Hepatocyte (in vitro differentiated cells): ENCODE measurements around the gene PMEPA1. TPM values are rescaled to one million over a fixed set of nuclear protein-coding genes. Genes with fewer than 3 reads are reported as not detected.

ENCODE experiments used
- DNase-seq: peaks from one replicate; pipeline ENCODE4 v3.0.0-alpha.2; 2016; ENCODE audit warnings: low spot score
- H2AFZ ChIP-seq: fragments of 200-600 bp; sonication (generic); 2 replicates; pipeline ENCODE4 v1.6.0; 2016; ENCODE audit warnings: antibody characterized with exemption, mild to moderate bottlenecking
- H3K27ac ChIP-seq: fragments of 200-600 bp; sonication (generic); 2 replicates; pipeline ENCODE4 v1.5.1; 2016; ENCODE audit warnings: mild to moderate bottlenecking
- H3K27me3 ChIP-seq: fragments of 200-600 bp; sonication (generic); 2 replicates; pipeline ENCODE4 v1.6.1; 2016
- H3K36me3 ChIP-seq: fragments of 200-600 bp; sonication (generic); replicated peaks from 2 replicates; pipeline ENCODE4 v1.5.1; 2016; ENCODE audit warnings: low read depth; ENCODE audit not compliant: insufficient read depth
- H3K4me1 ChIP-seq: fragments of 200-600 bp; sonication (generic); 2 replicates; pipeline ENCODE4 v1.5.1; 2016; ENCODE audit warnings: mild to moderate bottlenecking, moderate library complexity; ENCODE audit not compliant: insufficient read depth
- H3K4me2 ChIP-seq: fragments of 200-600 bp; sonication (generic); 2 replicates; pipeline ENCODE4 v1.6.0; 2016
- H3K4me3 ChIP-seq: fragments of 200-600 bp; sonication (generic); 2 replicates; pipeline ENCODE4 v1.5.1; 2016; ENCODE audit warnings: mild to moderate bottlenecking
- H3K79me2 ChIP-seq: fragments of 200-600 bp; sonication (generic); 2 replicates; pipeline ENCODE4 v1.6.0; 2017; ENCODE audit warnings: mild to moderate bottlenecking
- H3K9me2 ChIP-seq: fragments of 200-600 bp; sonication (generic); replicated peaks from 2 replicates; pipeline ENCODE4 v1.6.0; 2017; ENCODE audit warnings: mild to moderate bottlenecking; ENCODE audit not compliant: insufficient read depth
- H3K9me3 ChIP-seq: fragments of 200-600 bp; sonication (generic); 2 replicates; pipeline ENCODE4 v1.5.1; 2016; ENCODE audit warnings: low read depth, mild to moderate bottlenecking
- H4K20me1 ChIP-seq: fragments of 200-600 bp; sonication (generic); 2 replicates; pipeline ENCODE4 v1.6.0; 2016; ENCODE audit warnings: mild to moderate bottlenecking; ENCODE audit not compliant: insufficient read depth, poor library complexity, severe bottlenecking
- EZH2 ChIP-seq: fragments of 200-600 bp; sonication (generic); IDR thresholded peaks from 2 replicates; pipeline ENCODE4 v1.6.1; 2016; ENCODE audit warnings: antibody characterized with exemption, mild to moderate bottlenecking, borderline replicate concordance
- EZH2phosphoT487 ChIP-seq: fragments of 200-600 bp; sonication (generic); IDR thresholded peaks from one replicate; pipeline ENCODE4 v1.6.1; 2018; ENCODE audit warnings: antibody characterized with exemption, mild to moderate bottlenecking, low read depth, moderate library complexity; ENCODE audit not compliant: unreplicated experiment, severe bottlenecking
- WGBS: methylation state at CpG from one replicate; pipeline ENCODE4 v1.1.6; 2016; ENCODE audit warnings: low lambda C conversion rate; ENCODE audit errors: missing lambda C conversion rate; 5-methylcytosine and 5-hydroxymethylcytosine counted together
- polyA plus RNA-seq: library from polyadenylated mRNA; unstranded; fragments of >200 nt; fragmentation: Nextera tagmentation; extraction: Ambion mirVana; gene quantifications from 2 replicates; pipeline ENCODE4 v1.2.1, GENCODE V29; 2016
- total RNA-seq: library from RNA; depleted of rRNA; stranded (reverse); fragments of >200 nt; gene quantifications from 2 replicates; pipeline ENCODE4 v1.2.3, GENCODE V29; 2014
- TF ChIP-seq, protein P1 (sequence below): fragments of 200-600 bp; sonication (generic); IDR thresholded peaks from 2 replicates; pipeline ENCODE4 v1.5.1; 2016; ENCODE audit warnings: antibody characterized with exemption, mild to moderate bottlenecking; ENCODE audit not compliant: poor library complexity

The PMEPA1 gene
- total and polyA plus RNA-seq, 2 experiments from 2014 or later, result 6.8 to 40.3 TPM

DNA sequence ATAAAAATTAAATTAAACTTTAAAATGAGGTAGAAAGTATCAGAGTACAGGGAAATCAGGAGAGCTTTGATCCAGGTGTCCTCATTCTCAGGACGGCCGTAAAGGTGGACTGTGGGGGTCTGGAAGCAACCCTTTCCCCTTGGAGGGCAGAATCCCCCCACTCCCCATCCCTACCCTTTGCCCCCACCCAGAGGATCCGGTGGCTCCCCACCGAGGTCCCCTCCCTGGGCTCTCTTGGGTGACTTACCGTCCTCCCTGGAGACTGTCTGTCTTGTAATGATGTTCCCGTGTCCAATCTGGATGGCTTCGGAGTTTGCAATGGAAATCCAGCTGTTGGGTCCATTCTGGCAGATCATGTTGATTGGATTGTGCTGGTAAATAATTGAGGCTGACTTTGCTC lies 96.9 kb downstream of the PMEPA1 start:
- Histone ChIP-seq H3K4me1 (no peaks in the 10 kb centered on the region), H3K36me3 (no peaks in the 10 kb centered on the region), H3K27me3 (no peaks in the 10 kb centered on the region), H2AFZ (no peak overlapping the region), H3K4me2 (no peak overlapping the region), H3K27ac (no peak overlapping the region), H4K20me1 (no peaks in the 10 kb centered on the region), H3K9me3 (no peaks in the 10 kb centered on the region), H3K9me2 (no peaks in the 10 kb centered on the region), H3K4me3 (no peak overlapping the region), H3K79me2 (no peaks in the 10 kb centered on the region)
- WGBS, result 96% methylated on average over 7 of the region's 7 CpGs
- DNase-seq, result no peak
- TF ChIP-seq EZH2 (no peak), EZH2phosphoT487 (no peak)
- TF ChIP-seq, protein P1, sequence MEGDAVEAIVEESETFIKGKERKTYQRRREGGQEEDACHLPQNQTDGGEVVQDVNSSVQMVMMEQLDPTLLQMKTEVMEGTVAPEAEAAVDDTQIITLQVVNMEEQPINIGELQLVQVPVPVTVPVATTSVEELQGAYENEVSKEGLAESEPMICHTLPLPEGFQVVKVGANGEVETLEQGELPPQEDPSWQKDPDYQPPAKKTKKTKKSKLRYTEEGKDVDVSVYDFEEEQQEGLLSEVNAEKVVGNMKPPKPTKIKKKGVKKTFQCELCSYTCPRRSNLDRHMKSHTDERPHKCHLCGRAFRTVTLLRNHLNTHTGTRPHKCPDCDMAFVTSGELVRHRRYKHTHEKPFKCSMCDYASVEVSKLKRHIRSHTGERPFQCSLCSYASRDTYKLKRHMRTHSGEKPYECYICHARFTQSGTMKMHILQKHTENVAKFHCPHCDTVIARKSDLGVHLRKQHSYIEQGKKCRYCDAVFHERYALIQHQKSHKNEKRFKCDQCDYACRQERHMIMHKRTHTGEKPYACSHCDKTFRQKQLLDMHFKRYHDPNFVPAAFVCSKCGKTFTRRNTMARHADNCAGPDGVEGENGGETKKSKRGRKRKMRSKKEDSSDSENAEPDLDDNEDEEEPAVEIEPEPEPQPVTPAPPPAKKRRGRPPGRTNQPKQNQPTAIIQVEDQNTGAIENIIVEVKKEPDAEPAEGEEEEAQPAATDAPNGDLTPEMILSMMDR, result no peak

GRCh38 chr20:57612436-57612835 lies 97.4 kb downstream of the PMEPA1 start:
- no peaks in the 10 kb centered on the region for H3K79me2 ChIP-seq
- H3K4me3 ChIP-seq, result no peak overlapping the region
- H3K27ac ChIP-seq, result no peak overlapping the region
- 92% methylated on average over 7 of the region's 7 CpGs for WGBS
- H3K9me3 ChIP-seq, result no peaks in the 10 kb centered on the region
- no peaks in the 10 kb centered on the region for H3K4me1 ChIP-seq
- H3K36me3 ChIP-seq, result no peaks in the 10 kb centered on the region
- no peak overlapping the region for H3K4me2 ChIP-seq
- TF ChIP-seq EZH2phosphoT487, result no peak
- DNase-seq, result peak; percentile 1
- H4K20me1 ChIP-seq, result no peaks in the 10 kb centered on the region
- no peaks in the 10 kb centered on the region for H3K9me2 ChIP-seq
- H3K27me3 ChIP-seq, result peaks cover 3% of the 10 kb centered on the region
- no peak overlapping the region for H2AFZ ChIP-seq

GRCh38 chr20:57611586-57612311 lies 98.1 kb downstream of the PMEPA1 start:
- DNase-seq, result peak; percentile 1
- Histone ChIP-seq H3K4me1 (no peaks in the 10 kb centered on the region), H3K79me2 (no peaks in the 10 kb centered on the region), H3K27me3 (peaks cover 6% of the 10 kb centered on the region), H2AFZ (no peak overlapping the region), H4K20me1 (no peaks in the 10 kb centered on the region), H3K36me3 (no peaks in the 10 kb centered on the region), H3K9me2 (no peaks in the 10 kb centered on the region), H3K9me3 (no peaks in the 10 kb centered on the region), H3K4me3 (no peak overlapping the region), H3K27ac (no peak overlapping the region), H3K4me2 (no peak overlapping the region)
- 83% methylated on average over 18 of the region's 18 CpGs for WGBS
- TF ChIP-seq, protein P1, result no peak
- TF ChIP-seq EZH2phosphoT487, result no peak
- no peak for TF ChIP-seq EZH2

- Histone ChIP-seq H3K9me2 (no peaks in the 10 kb centered on the region), H3K27ac (no peak overlapping the region), H3K36me3 (no peaks in the 10 kb centered on the region), H3K27me3 (peaks cover 6% of the 10 kb centered on the region), H4K20me1 (no peaks in the 10 kb centered on the region), H2AFZ (no peak overlapping the region), H3K4me1 (no peaks in the 10 kb centered on the region), H3K79me2 (no peaks in the 10 kb centered on the region), H3K9me3 (no peaks in the 10 kb centered on the region), H3K4me3 (no peak overlapping the region), H3K4me2 (no peak overlapping the region)
- TF ChIP-seq, protein P1, result no peak
- TF ChIP-seq EZH2, result no peak
- no peak for TF ChIP-seq EZH2phosphoT487
- DNase-seq, result no peak
- 74% methylated on average over 18 of the region's 18 CpGs for WGBS
Measured at GRCh38 chr20:57610261-57610952, 99.4 kb downstream of the PMEPA1 start.
